Activated CD4-positive, alpha-beta memory T cell treated with anti-CD3 and anti-CD28 coated beads, Interleukin-2, amount 10 ng/mL, durations not matched to agents 7 days and 5 days (primary cell): ENCODE measurements around the gene CRACDL. TPM values are rescaled to one million over a fixed set of nuclear protein-coding genes. Genes with fewer than 3 reads are reported as not detected.
"Not testable (repeated sequence)": the region's sequence is repeated elsewhere in the genome, so short reads cannot be mapped to it uniquely, and the experiment has no call there.

Source experiments
- CTCF ChIA-PET: fragments of 350-600 bp; sonication (Branson Sonifier 250); formaldehyde crosslinking; loops from one replicate; lab custom pipeline; 2021; ENCODE audit warnings: antibody characterized with exemption, inconsistent platforms; lab: Charles Lee
- POLR2A ChIA-PET: fragments of 350-600 bp; sonication (Branson Sonifier 250); formaldehyde crosslinking; loops from one replicate; lab custom pipeline; 2021; ENCODE audit warnings: antibody characterized with exemption; lab: Charles Lee
- DNase-seq: peaks from one replicate; pipeline ENCODE4 v3.0.0-alpha.2; 2020
- H3K27ac Mint-ChIP-seq: one replicate; pipeline ENCODE4 v1.8.0; 2021; ENCODE audit warnings: mild to moderate bottlenecking, mixed read lengths
- H3K27me3 Mint-ChIP-seq: one replicate; pipeline ENCODE4 v1.8.0; 2021; ENCODE audit warnings: mixed read lengths
- H3K36me3 Mint-ChIP-seq: one replicate; pipeline ENCODE4 v1.8.0; 2021; ENCODE audit warnings: low read depth, mixed read lengths
- H3K4me1 Mint-ChIP-seq: one replicate; pipeline ENCODE4 v1.8.0; 2021; ENCODE audit warnings: mixed read lengths
- H3K4me3 Mint-ChIP-seq: one replicate; pipeline ENCODE4 v1.8.0; 2021; ENCODE audit warnings: mild to moderate bottlenecking, mixed read lengths
- H3K9me3 Mint-ChIP-seq: one replicate; pipeline ENCODE4 v1.8.0; 2021; ENCODE audit warnings: mixed read lengths
- total RNA-seq, 2 experiments: library from RNA; stranded (reverse); gene quantifications; one replicate each; pipeline ENCODE4 v1.2.3, GENCODE V29; 2021

CRACDL gene
- total RNA-seq, 2 experiments from 2014 or later = 0.18 to 0.20 TPM

DNA sequence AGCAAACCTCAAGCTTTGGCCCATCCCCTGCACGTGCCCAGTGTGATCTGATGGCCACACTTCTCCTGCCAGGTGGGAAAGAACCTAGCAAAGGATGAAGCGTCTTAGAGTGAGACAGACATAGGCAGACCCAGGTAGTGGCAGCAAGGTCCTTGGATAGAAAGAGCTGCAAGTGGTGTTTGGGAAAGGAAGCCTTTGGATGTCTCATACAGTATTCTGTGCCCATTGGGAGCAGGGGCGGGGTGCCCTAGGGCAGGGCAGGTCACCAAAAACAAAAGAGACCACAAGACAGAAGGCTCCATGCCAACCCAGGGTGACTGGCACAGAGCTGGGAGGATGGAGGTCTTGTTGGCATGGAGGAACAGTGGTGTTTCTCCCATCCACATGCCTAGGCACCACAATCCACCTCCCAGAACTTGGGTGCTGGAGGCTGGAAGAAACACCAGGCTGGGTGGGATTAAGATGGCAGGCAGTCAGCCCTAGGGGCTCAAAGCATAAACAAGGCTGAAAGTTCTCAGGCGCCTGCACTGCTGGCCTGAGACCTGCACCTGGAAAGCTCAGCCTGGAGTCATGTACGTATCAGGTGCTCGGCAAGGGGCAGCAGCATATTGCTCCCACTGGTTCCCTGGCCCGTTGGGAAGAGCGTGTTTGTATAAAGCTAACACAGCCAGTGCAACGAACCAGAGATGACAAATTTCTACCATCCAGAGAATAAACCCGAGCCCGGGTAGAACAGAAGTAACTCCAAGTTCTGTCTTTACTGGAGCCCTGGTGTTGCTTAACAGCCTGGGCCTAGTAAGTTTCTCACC lies 52.9 kb downstream of the CRACDL start:
- ChIA-PET POLR2A (no interaction called here), CTCF (no interaction called here)
- peaks cover 20% of the 10 kb centered on the region for H3K27me3 Mint-ChIP-seq
- H3K27ac Mint-ChIP-seq = no peak overlapping the region
- H3K4me3 Mint-ChIP-seq = no peak overlapping the region
- no peak for DNase-seq
- peaks cover 13% of the 10 kb centered on the region for H3K9me3 Mint-ChIP-seq
- H3K36me3 Mint-ChIP-seq = peaks cover 6% of the 10 kb centered on the region
- no peaks in the 10 kb centered on the region for H3K4me1 Mint-ChIP-seq

GRCh38 chr2:98882368-98882767 lies 53.7 kb downstream of the CRACDL start:
- no peaks in the 10 kb centered on the region for H3K4me1 Mint-ChIP-seq
- POLR2A ChIA-PET = no interaction called here
- H3K27ac Mint-ChIP-seq = no peak overlapping the region
- H3K4me3 Mint-ChIP-seq = no peak overlapping the region
- peaks cover 4% of the 10 kb centered on the region for H3K36me3 Mint-ChIP-seq
- H3K9me3 Mint-ChIP-seq = peaks cover 10% of the 10 kb centered on the region
- CTCF ChIA-PET = no interaction called here
- peaks cover 16% of the 10 kb centered on the region for H3K27me3 Mint-ChIP-seq
- DNase-seq = no peak

DNA sequence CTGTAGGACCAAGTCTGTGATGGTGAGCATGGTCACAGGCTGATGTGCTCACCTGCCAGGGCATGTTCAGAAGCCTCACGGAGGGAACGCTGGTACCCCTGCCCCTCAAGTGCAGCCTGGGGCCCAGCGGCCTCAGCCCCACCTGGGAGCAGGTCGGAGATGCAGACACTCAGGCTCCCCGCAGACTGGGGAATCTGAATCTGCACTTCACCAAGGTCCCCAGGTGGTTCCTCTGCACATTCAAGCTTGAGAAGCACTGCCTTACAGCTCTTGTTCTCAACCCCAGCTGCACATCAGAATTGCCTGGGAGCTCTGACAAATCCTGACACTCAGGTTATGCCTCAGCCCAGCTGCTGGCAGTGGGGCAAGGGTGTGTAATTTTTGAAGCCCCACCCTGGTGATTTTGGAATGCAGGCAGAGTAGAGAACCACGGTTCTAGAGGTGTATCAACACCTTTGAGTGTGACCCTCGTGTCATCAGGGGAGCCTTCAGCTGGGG lies 54.8 kb downstream of the CRACDL start:
- Mint-ChIP-seq H3K27ac (no peak overlapping the region), H3K27me3 (peaks cover 9% of the 10 kb centered on the region), H3K36me3 (no peaks in the 10 kb centered on the region), H3K4me1 (no peaks in the 10 kb centered on the region), H3K4me3 (no peak overlapping the region), H3K9me3 (peaks cover 4% of the 10 kb centered on the region)
- POLR2A ChIA-PET = no interaction called here
- CTCF ChIA-PET = no interaction called here
- no peak for DNase-seq

DNA sequence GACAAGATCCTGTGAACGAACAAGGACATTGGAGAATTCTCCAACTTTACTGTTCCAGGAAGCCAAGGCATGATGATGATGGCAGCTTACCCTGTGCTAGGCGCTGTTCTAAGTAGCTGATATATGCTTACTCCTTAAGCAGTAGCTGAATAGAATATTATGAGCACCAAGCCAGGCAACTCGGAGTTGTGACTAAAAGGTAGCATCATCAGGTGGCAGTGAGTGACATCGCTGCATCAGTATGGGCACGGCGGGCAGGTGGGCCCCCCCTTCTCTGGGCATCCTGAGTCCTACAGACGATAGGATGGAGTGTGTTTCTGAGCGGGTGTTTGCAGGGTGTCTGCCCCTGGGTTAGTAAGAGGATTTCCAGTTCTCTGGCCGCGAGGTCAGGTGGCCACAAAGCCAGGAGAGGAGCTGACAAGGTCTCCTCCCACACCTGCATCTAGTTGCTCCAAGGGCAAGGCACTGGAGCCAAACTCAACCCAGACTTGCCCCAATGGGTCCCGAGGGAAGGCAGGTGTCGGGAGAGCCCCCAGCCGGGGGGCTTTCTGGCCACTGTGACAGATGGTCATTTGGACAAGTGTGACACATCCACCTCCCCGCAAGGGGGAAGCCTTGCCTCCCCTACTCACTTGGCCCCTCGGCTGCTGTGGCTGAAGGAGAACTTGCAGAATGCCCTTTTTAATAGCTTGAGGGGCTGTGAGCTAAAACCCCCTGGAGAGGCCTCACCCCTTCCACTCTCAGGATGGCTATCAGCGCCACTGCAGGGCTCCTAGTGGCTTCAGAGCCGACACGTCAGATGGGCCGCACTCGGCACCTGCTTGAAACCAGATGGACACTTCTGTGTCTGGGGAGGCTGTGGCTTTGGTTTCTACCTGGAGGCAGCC lies 55.5 kb downstream of the CRACDL start:
- Mint-ChIP-seq H3K4me3 (no peak overlapping the region), H3K27ac (no peak overlapping the region), H3K4me1 (no peaks in the 10 kb centered on the region), H3K27me3 (peaks cover 8% of the 10 kb centered on the region), H3K36me3 (no peaks in the 10 kb centered on the region), H3K9me3 (peaks cover 4% of the 10 kb centered on the region)
- POLR2A ChIA-PET = no interaction called here
- CTCF ChIA-PET = no interaction called here
- DNase-seq = no peak

- H3K27ac Mint-ChIP-seq, POLR2A ChIA-PET, H3K9me3 Mint-ChIP-seq, CTCF ChIA-PET, H3K36me3 Mint-ChIP-seq, H3K4me3 Mint-ChIP-seq, H3K4me1 Mint-ChIP-seq, H3K27me3 Mint-ChIP-seq, DNase-seq: not testable (repeated sequence)
Observed at GRCh38 chr2:98877658-98878057, 58.4 kb downstream of the CRACDL start.

DNA sequence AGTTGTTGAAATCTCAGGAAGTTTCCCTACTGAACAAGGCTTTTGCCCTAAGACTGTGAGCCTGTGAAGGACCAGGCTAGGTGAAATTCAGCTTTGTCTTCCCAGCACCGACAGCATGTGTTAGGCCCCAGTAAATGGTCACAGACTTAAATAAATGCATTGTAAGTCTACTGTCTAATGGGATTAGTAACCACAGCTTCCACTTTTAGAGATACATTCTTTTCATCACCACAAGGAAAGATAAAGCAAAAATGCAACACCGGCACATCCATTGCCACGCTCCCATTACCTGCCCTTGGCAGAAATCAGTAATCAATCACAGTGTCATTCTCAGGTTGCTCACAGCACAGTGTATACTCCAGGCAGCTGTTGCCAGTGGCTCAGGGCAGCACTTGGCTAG lies 59.3 kb downstream of the CRACDL start:
- POLR2A ChIA-PET = no interaction called here
- Mint-ChIP-seq H3K4me3 (no peak overlapping the region), H3K27ac (no peak overlapping the region), H3K36me3 (no peaks in the 10 kb centered on the region), H3K4me1 (no peaks in the 10 kb centered on the region), H3K27me3 (peaks cover 7% of the 10 kb centered on the region), H3K9me3 (no peaks in the 10 kb centered on the region)
- DNase-seq = no peak
- CTCF ChIA-PET = no interaction called here

DNA sequence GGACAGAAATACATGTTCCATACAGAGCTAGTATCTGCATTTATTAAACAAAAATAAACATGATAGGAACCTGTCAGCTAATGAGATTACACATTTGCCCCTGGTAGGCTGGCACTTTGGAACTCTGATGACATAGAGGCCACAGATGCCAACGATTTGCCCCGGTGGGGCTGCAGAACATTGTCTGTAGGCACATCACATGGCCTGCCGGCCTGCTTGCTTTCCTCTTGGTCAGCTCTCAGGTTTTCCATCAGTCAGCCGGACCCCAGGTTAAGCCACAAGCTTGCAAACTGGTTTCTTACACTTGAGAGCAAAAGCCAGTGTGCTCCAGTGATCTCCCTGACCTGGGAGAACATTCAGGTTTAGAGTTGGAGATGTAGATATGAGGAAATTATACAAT lies 60.3 kb downstream of the CRACDL start:
- Mint-ChIP-seq H3K4me3 (no peak overlapping the region), H3K27ac (no peak overlapping the region), H3K27me3 (peaks cover 10% of the 10 kb centered on the region), H3K36me3 (no peaks in the 10 kb centered on the region), H3K4me1 (no peaks in the 10 kb centered on the region), H3K9me3 (no peaks in the 10 kb centered on the region)
- no peak for DNase-seq
- CTCF ChIA-PET = no interaction called here
- POLR2A ChIA-PET = no interaction called here

- Mint-ChIP-seq H3K27ac (no peak overlapping the region), H3K4me1 (no peaks in the 10 kb centered on the region), H3K36me3 (no peaks in the 10 kb centered on the region), H3K4me3 (no peak overlapping the region), H3K27me3 (peaks cover 10% of the 10 kb centered on the region), H3K9me3 (no peaks in the 10 kb centered on the region)
- POLR2A ChIA-PET = no interaction called here
- no peak for DNase-seq
- CTCF ChIA-PET = no interaction called here
Observed at GRCh38 chr2:98875081-98875728, 60.8 kb downstream of the CRACDL start.

- Mint-ChIP-seq H3K4me3 (no peak overlapping the region), H3K27me3 (peaks cover 10% of the 10 kb centered on the region), H3K4me1 (peaks cover 7% of the 10 kb centered on the region), H3K9me3 (no peaks in the 10 kb centered on the region), H3K36me3 (no peaks in the 10 kb centered on the region), H3K27ac (no peak overlapping the region)
- DNase-seq = no peak
- POLR2A ChIA-PET = no interaction called here
- CTCF ChIA-PET = no interaction called here
Observed at GRCh38 chr2:98874186-98874689, 61.8 kb downstream of the CRACDL start.

DNA sequence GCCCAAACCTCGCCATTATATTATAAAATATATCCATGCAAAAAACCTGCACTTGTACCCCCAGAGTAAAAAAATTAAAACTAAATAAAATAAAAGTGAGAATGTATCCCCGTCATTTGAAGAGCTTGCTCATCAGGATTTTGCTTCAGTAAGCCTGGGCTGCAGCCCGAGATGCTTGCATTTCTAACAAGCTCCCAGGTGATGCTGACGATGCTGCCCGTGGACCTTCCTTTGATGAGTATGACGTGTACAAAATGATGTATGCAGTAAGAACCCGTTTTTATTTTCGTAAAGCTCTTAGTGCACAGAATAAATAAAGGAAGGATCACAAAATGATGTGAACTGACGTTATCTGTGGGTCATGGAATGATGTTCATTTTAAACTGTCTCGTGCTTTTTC lies 63.5 kb downstream of the CRACDL start:
- DNase-seq = no peak
- Mint-ChIP-seq H3K27me3 (peaks cover 10% of the 10 kb centered on the region), H3K27ac (no peak overlapping the region), H3K9me3 (no peaks in the 10 kb centered on the region), H3K4me1 (peaks cover 9% of the 10 kb centered on the region), H3K36me3 (no peaks in the 10 kb centered on the region), H3K4me3 (no peak overlapping the region)
- CTCF ChIA-PET = no interaction called here
- POLR2A ChIA-PET = no interaction called here

DNA sequence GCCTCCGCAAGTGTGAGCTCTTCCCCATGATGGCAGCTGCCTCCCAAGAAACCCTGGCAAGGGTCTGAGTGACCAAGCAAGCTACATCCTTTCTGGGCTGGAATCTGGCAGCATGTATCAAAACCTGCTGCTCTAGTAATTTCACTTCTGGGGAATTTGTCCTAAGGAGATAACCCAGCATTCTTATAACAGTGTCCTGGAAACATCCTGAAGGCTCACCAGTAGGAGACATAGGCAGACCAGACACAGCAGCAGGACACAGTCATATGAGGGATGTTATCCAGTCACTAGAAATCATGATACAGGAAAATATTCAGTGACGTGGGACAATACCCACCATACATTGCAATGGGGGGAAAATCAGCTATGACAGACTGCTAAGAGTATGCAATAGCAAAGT lies 64.5 kb downstream of the CRACDL start:
- H3K27me3 Mint-ChIP-seq = peaks cover 10% of the 10 kb centered on the region
- H3K36me3 Mint-ChIP-seq = no peaks in the 10 kb centered on the region
- H3K4me1 Mint-ChIP-seq = peaks cover 9% of the 10 kb centered on the region
- no peak for DNase-seq
- H3K4me3 Mint-ChIP-seq = no peak overlapping the region
- H3K9me3 Mint-ChIP-seq = no peaks in the 10 kb centered on the region
- ChIA-PET POLR2A (no interaction called here), CTCF (no interaction called here)
- H3K27ac Mint-ChIP-seq = no peak overlapping the region

DNA sequence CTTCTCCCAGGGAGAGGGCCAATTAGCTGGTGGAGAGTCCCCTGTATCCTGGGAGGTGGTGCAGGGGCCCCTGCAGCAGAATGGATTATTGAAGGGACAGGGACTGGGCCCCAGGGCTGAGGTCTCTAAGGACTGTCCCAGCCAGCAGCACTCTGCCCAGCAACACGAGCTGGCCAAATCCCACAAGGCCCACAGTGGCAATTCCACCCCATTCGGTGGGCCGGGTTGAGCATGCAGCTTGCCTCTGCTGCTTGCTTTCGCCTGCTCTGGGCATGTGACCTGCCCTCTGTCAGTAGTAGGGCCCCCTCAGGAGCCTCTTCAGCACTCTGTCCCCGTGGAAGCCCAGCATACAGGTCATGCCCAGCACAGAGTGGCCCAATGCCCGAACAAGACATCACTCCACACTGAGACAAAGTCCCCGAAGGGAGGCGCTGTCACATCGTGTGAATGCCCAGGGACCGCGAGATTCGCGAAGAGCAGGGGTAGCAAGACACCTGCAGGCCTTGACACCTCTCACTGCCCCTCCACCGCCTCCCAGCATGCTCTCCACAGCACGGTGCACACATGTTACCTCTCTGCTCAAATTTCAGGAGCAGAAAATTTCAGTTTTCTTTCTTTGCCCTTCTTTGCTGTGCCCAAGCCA lies 65.4 kb downstream of the CRACDL start:
- POLR2A ChIA-PET = no interaction called here
- DNase-seq = no peak
- Mint-ChIP-seq H3K9me3 (no peaks in the 10 kb centered on the region), H3K36me3 (no peaks in the 10 kb centered on the region), H3K27ac (no peak overlapping the region), H3K27me3 (peaks cover 10% of the 10 kb centered on the region), H3K4me3 (no peak overlapping the region), H3K4me1 (peaks cover 11% of the 10 kb centered on the region)
- CTCF ChIA-PET = no interaction called here
